ENCODE results near the gene SH3PXD2A.

SH3PXD2A gene, protein sequence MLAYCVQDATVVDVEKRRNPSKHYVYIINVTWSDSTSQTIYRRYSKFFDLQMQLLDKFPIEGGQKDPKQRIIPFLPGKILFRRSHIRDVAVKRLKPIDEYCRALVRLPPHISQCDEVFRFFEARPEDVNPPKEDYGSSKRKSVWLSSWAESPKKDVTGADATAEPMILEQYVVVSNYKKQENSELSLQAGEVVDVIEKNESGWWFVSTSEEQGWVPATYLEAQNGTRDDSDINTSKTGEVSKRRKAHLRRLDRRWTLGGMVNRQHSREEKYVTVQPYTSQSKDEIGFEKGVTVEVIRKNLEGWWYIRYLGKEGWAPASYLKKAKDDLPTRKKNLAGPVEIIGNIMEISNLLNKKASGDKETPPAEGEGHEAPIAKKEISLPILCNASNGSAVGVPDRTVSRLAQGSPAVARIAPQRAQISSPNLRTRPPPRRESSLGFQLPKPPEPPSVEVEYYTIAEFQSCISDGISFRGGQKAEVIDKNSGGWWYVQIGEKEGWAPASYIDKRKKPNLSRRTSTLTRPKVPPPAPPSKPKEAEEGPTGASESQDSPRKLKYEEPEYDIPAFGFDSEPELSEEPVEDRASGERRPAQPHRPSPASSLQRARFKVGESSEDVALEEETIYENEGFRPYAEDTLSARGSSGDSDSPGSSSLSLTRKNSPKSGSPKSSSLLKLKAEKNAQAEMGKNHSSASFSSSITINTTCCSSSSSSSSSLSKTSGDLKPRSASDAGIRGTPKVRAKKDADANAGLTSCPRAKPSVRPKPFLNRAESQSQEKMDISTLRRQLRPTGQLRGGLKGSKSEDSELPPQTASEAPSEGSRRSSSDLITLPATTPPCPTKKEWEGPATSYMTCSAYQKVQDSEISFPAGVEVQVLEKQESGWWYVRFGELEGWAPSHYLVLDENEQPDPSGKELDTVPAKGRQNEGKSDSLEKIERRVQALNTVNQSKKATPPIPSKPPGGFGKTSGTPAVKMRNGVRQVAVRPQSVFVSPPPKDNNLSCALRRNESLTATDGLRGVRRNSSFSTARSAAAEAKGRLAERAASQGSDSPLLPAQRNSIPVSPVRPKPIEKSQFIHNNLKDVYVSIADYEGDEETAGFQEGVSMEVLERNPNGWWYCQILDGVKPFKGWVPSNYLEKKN

DNA sequence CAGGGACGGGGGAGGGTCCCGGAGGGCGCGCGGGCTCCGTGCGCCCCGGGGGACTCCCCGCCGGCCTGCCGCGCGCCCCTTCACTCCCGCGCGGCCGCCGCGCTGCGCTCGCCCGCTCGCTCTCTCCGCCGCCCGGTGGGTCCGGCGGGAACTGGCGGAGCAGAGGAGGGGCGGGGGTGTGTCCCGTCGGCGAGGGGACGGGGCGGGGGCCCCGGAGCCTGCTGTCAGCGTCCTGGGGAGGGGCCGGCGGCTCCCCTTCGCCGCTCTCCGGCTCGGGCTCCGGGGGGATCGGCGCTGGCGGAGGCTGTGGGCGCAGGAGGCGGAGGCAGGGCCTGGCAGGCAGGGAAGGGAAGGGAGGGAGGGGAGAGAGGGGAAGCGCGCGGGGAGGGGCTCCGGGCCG, at the start of gene SH3PXD2A:
Gene SH3PXD2A, minus strand, starts transcription at position 153 of the 400 bp plus-strand sequence. CDS start 310 bp downstream, outside the sequence.
- H3K27me3 ChIP-seq (ENCODE audit: control insufficient read depth, insufficient read depth, low read length) = no peaks in the 10 kb centered on the region
- H3K36me3 ChIP-seq (ENCODE audit: control insufficient read depth, insufficient read depth, low read length) = no peaks in the 10 kb centered on the region
- H3K9ac ChIP-seq (ENCODE audit: low read length) = peak within 1 kb of the TSS; percentile 62
- H3K4me3 ChIP-seq (ENCODE audit: low read length) = peak within 1 kb of the TSS; percentile 85
- peaks cover 25% of the 10 kb centered on the region for H3K4me1 ChIP-seq (ENCODE audit: control insufficient read depth, insufficient read depth, low read length)
- peak within 1 kb of the TSS; percentile 72 for H3K27ac ChIP-seq (ENCODE audit: low read depth, low read length)

DNA sequence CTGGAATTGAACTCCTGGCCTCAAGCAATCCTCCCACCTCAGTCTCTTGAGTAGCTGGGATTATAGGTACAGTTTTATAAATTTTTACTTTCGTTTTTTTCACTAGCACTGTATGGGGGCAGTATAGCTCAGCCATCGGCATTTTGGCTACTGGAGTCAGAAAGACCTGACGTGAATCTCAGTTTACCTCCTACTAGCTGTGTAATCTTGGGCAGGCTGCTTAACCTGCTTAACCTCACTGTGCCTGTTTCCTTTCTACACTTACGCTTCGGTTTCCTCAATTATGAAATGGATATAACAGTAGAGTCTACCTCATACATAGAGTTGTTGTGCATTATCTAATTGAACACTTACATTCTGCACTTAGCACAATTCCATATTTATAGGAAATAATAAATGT, 45.9 kb upstream of the SH3PXD2A start:
- no peaks in the 10 kb centered on the region for H3K4me1 ChIP-seq (ENCODE audit: control insufficient read depth, insufficient read depth, low read length)
- H3K36me3 ChIP-seq (ENCODE audit: control insufficient read depth, insufficient read depth, low read length) = peaks cover 23% of the 10 kb centered on the region
- H3K9ac ChIP-seq (ENCODE audit: low read length) = no peak overlapping the region
- H3K27ac ChIP-seq (ENCODE audit: low read depth, low read length) = no peak overlapping the region
- no peak overlapping the region for H3K4me3 ChIP-seq (ENCODE audit: low read length)
- no peaks in the 10 kb centered on the region for H3K27me3 ChIP-seq (ENCODE audit: control insufficient read depth, insufficient read depth, low read length)

DNA sequence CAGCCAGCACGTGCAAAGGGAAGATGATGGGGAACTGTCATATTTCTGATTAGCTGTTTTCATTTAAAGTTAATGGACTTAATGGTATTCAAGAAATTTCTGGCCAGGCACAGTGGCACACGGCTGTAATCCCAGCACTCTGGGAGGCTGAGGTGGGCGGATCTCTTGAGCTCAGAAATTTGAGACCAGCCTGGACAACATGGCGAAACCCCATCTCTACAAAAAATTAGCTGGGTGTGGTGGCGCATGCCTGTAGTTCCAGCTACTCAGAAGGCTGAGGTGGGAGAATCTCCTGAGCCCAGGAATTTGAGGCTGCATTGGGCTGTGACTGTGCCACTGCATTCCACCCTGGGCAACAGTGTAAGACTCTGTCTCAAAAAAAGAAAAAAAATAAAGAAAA, 43.9 kb upstream of the SH3PXD2A start:
- Histone ChIP-seq H3K27me3 (ENCODE audit: control insufficient read depth, insufficient read depth, low read length) (no peaks in the 10 kb centered on the region), H3K9ac (ENCODE audit: low read length) (no peak overlapping the region), H3K36me3 (ENCODE audit: control insufficient read depth, insufficient read depth, low read length) (peaks cover 12% of the 10 kb centered on the region), H3K4me1 (ENCODE audit: control insufficient read depth, insufficient read depth, low read length) (peaks cover 8% of the 10 kb centered on the region), H3K27ac (ENCODE audit: low read depth, low read length) (no peak overlapping the region), H3K4me3 (ENCODE audit: low read length) (no peak overlapping the region)

DNA sequence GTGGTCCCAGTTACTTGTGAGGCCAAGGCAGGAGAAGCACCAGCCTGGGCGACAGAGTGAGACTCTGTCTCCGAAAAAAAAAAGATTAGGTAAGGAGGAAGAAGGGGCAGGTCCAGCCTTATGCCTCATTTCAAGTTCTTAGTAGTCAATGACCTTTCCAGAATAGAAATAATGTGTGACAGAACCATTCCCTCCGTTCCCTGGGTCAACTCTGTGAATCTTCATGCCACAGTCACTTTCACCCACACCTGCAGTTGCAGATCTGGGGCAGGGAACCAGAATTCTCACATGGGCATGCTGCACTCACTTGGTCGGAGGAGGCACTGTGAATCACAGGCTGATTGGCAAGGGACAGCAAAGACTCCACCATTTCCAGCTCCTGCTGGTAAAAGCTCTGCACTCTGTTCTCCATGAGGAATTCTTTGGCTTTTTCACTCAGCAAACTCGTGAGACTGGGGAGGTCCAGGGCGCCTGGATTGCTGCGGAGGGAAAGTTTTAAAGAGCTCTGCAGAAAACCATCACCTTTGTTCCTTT, 41.9 kb upstream of the SH3PXD2A start:
- H3K4me3 ChIP-seq (ENCODE audit: low read length) = no peak overlapping the region
- H3K27me3 ChIP-seq (ENCODE audit: control insufficient read depth, insufficient read depth, low read length) = no peaks in the 10 kb centered on the region
- no peak overlapping the region for H3K27ac ChIP-seq (ENCODE audit: low read depth, low read length)
- H3K9ac ChIP-seq (ENCODE audit: low read length) = no peak overlapping the region
- peaks cover 12% of the 10 kb centered on the region for H3K36me3 ChIP-seq (ENCODE audit: control insufficient read depth, insufficient read depth, low read length)
- H3K4me1 ChIP-seq (ENCODE audit: control insufficient read depth, insufficient read depth, low read length) = peaks cover 16% of the 10 kb centered on the region

DNA sequence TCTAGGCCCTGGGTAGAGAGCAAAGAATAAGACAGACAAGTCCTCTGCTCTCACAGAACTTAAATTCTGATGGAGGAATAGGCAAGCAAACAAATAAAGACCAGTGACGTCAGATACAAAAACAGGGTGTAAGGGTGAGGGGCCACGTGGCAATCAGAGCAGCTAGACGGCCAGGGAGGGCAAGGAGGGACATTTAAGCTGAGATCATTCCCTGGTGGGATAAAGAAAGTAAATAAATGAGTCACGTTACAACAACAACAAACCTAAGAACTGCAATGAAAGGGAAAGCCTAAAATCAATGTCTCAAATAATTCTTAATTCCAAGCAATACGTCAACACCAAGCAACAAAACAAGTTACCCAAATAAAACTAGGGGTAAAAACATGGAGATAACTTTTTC, 40.8 kb upstream of the SH3PXD2A start:
- no peak overlapping the region for H3K9ac ChIP-seq (ENCODE audit: low read length)

DNA sequence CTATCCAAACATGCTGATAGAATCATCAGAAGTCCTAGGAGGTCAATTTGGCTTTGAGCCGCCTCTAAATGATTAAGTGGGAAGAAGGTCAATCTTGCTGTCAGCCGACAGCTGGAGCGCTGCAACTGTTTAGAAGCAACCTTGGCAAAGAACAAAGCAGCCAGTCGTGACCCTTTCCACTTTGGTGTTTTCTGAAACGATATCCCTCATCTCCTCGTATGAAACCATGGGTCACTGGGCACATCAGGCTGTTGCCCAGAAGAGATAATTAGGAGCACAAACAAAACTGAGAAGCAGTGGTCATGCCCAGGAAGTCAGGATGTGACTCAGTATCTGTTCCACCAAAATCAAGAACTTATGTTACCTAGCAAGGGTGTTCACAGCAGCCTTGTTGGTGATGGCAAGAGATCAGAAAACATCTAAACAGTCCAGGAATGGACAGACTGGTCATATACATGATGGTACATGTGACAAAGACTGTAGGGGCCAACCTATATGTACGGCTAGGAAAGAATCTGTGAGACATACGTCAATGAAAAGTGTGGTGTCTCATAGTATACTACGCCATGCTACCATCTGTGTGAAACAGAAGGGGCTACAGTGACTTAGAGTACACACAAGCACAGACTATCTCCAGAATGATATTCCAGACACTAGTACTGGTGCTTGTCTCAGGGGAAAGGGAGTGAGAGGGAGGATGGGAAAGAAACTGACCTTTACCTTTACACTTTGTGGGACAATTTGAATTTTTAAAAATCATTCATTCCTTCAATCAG, 40.2 kb upstream of the SH3PXD2A start:
- no peak overlapping the region for H3K4me3 ChIP-seq (ENCODE audit: low read length)
- H3K9ac ChIP-seq (ENCODE audit: low read length) = no peak overlapping the region
- H3K4me1 ChIP-seq (ENCODE audit: control insufficient read depth, insufficient read depth, low read length) = peaks cover 16% of the 10 kb centered on the region
- peaks cover 12% of the 10 kb centered on the region for H3K36me3 ChIP-seq (ENCODE audit: control insufficient read depth, insufficient read depth, low read length)
- no peaks in the 10 kb centered on the region for H3K27me3 ChIP-seq (ENCODE audit: control insufficient read depth, insufficient read depth, low read length)
- peak overlapping the region; percentile 42 for H3K27ac ChIP-seq (ENCODE audit: low read depth, low read length)

More for the DNA sequence above, 40.8 kb upstream of the SH3PXD2A start:
- Histone ChIP-seq H3K4me3 (ENCODE audit: low read length) (no peak overlapping the region), H3K36me3 (ENCODE audit: control insufficient read depth, insufficient read depth, low read length) (peaks cover 12% of the 10 kb centered on the region), H3K27ac (ENCODE audit: low read depth, low read length) (no peak overlapping the region), H3K4me1 (ENCODE audit: control insufficient read depth, insufficient read depth, low read length) (peaks cover 16% of the 10 kb centered on the region), H3K27me3 (ENCODE audit: control insufficient read depth, insufficient read depth, low read length) (no peaks in the 10 kb centered on the region)

DNA sequence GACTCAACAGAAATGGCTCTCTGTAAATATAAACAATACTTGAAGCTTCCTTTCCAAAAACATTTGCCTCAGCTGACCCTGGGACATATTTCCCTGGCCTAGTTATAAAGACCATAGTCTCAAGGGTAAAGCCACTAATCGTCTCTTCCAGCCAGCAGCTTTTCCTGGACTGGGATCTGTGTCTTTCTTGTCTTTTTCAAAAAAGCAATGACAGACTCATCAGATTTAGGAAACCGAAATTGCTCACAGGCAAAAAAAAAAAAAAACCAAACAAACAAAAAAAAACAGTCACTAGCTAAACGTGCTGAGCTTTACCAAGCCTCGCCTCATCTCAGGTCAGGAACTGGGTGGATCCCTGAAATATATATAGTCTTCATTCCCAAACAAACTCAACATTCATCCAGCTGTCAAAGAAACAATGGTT, 39.1 kb upstream of the SH3PXD2A start:
- Histone ChIP-seq H3K27ac (ENCODE audit: low read depth, low read length) (peak overlapping the region; percentile 50), H3K9ac (ENCODE audit: low read length) (no peak overlapping the region), H3K36me3 (ENCODE audit: control insufficient read depth, insufficient read depth, low read length) (peaks cover 10% of the 10 kb centered on the region), H3K4me1 (ENCODE audit: control insufficient read depth, insufficient read depth, low read length) (peaks cover 16% of the 10 kb centered on the region), H3K4me3 (ENCODE audit: low read length) (no peak overlapping the region), H3K27me3 (ENCODE audit: control insufficient read depth, insufficient read depth, low read length) (no peaks in the 10 kb centered on the region)

DNA sequence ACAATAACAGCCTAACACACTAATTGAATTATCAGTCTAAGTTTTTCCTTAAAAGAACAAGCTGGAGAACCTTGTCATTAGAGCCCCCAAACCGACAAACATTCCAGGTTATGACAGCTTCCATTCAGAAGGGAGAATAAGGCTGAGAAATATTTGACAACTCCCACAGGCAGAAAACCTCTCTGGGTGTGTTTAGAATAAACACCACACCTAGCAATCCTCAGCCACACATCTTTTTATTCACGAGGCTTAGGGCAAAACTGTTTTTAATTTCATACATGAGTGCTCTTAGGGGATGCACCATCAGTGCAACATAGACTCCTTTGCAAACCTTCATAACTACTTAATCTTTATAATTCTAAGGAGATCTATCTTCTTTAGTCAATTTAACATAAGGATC, 38.4 kb upstream of the SH3PXD2A start:
- Histone ChIP-seq H3K4me1 (ENCODE audit: control insufficient read depth, insufficient read depth, low read length) (peaks cover 16% of the 10 kb centered on the region), H3K4me3 (ENCODE audit: low read length) (no peak overlapping the region), H3K9ac (ENCODE audit: low read length) (no peak overlapping the region), H3K36me3 (ENCODE audit: control insufficient read depth, insufficient read depth, low read length) (peaks cover 3% of the 10 kb centered on the region), H3K27me3 (ENCODE audit: control insufficient read depth, insufficient read depth, low read length) (no peaks in the 10 kb centered on the region), H3K27ac (ENCODE audit: low read depth, low read length) (peak overlapping the region; percentile 50)

DNA sequence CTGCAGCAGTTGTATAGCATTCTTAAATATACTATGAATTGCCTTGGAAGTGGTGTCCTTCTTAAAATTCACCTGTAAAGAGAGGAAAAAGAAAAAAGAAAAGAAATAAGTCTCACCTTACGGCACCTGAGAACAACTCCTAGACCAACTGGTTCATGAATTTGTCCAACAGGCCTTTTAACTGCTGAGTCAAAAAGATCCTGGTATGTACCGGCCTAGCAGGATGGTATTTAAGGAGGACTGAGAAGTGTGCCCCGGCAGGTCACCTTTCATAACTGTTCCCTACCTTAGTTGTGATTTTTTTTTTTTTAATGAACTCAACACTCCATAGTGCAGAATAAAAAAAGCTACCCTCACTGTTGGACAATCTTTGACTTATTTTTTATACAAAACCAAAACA, 36.8 kb upstream of the SH3PXD2A start:
- H3K9ac ChIP-seq (ENCODE audit: low read length) = no peak overlapping the region
- no peak overlapping the region for H3K27ac ChIP-seq (ENCODE audit: low read depth, low read length)
- H3K4me3 ChIP-seq (ENCODE audit: low read length) = no peak overlapping the region
- H3K4me1 ChIP-seq (ENCODE audit: control insufficient read depth, insufficient read depth, low read length) = peaks cover 24% of the 10 kb centered on the region
- H3K36me3 ChIP-seq (ENCODE audit: control insufficient read depth, insufficient read depth, low read length) = peaks cover 2% of the 10 kb centered on the region
- H3K27me3 ChIP-seq (ENCODE audit: control insufficient read depth, insufficient read depth, low read length) = no peaks in the 10 kb centered on the region

DNA sequence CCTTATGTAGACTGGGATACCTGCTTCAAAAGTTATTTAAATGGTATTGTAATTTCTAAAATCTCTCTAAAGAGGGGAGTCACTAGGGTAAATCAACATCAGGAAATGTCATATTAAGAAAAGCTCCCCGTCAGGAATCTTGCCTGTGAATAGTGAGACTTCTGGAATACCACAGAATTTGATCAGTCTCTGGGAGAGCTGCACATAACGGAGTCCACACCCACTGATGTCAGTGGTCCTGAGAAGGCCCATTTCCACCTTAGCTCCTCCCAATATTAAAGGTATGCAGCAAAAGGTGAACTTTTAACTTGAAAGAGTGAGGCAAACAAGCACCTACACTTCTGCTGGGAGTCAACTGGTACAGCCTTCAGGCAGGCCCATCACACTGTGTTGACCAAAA, 35.3 kb upstream of the SH3PXD2A start:
- H3K4me1 ChIP-seq (ENCODE audit: control insufficient read depth, insufficient read depth, low read length) = peaks cover 24% of the 10 kb centered on the region
- no peak overlapping the region for H3K4me3 ChIP-seq (ENCODE audit: low read length)
- H3K27ac ChIP-seq (ENCODE audit: low read depth, low read length) = no peak overlapping the region
- H3K9ac ChIP-seq (ENCODE audit: low read length) = no peak overlapping the region
- no peaks in the 10 kb centered on the region for H3K27me3 ChIP-seq (ENCODE audit: control insufficient read depth, insufficient read depth, low read length)
- H3K36me3 ChIP-seq (ENCODE audit: control insufficient read depth, insufficient read depth, low read length) = peaks cover 2% of the 10 kb centered on the region

DNA sequence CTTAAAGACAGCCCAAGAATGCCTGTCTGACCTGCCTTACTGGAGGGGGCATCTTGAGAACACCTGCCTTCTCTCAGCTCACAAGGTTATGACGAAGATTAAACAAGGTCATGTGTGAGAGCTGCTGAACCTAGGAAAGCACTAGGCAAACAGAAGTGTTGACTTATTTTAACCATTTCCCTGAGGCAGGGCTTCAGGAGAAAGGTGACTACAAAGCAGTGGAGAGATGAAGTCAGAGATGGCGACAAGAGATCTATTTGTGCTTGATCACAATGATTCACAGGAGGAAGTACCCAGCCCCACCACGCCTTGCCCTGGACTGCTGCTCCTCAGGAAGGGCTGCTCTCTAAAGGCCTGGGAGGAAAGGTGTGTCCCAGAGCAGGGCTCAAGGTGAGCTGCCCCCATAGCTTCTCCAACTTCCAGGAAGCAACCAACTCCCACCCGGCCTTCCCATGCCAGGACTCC, 34.9 kb upstream of the SH3PXD2A start:
- H3K4me3 ChIP-seq (ENCODE audit: low read length) = no peak overlapping the region
- H3K4me1 ChIP-seq (ENCODE audit: control insufficient read depth, insufficient read depth, low read length) = peaks cover 24% of the 10 kb centered on the region
- H3K36me3 ChIP-seq (ENCODE audit: control insufficient read depth, insufficient read depth, low read length) = peaks cover 2% of the 10 kb centered on the region
- no peak overlapping the region for H3K9ac ChIP-seq (ENCODE audit: low read length)
- no peak overlapping the region for H3K27ac ChIP-seq (ENCODE audit: low read depth, low read length)
- no peaks in the 10 kb centered on the region for H3K27me3 ChIP-seq (ENCODE audit: control insufficient read depth, insufficient read depth, low read length)

Data from rectal smooth muscle tissue (tissue), 1 donor.